Activated CD8-positive, alpha-beta T cell treated with anti-CD3 and anti-CD28 coated beads, Interleukin-2, amount 10 ng/mL, durations not matched to agents 7 days and 5 days (primary cell): ENCODE data around the gene PTPRA. TPM values are rescaled to one million over a fixed set of nuclear protein-coding genes. Genes with fewer than 3 reads are reported as not detected.
A peak's percentile ranks its signal among the peaks of the same experiment; 100 is the strongest.

Experiments used
- ATAC-seq: fragments of 150-1000 bp; cut with Tn5 transposase; one replicate; pipeline ENCODE4 v1.10.0; 2021; ENCODE audit warnings: moderate library complexity
- CTCF ChIA-PET: fragments of 350-600 bp; sonication (Branson Sonifier 250); formaldehyde crosslinking; loops from one replicate; lab custom pipeline; 2021; ENCODE audit warnings: antibody characterized with exemption; lab: Charles Lee
- POLR2A ChIA-PET: fragments of 350-600 bp; sonication (Branson Sonifier 250); formaldehyde crosslinking; loops from one replicate; lab custom pipeline; 2021; ENCODE audit warnings: antibody characterized with exemption; lab: Charles Lee
- DNase-seq: peaks from one replicate; pipeline ENCODE4 v3.0.0-alpha.2; 2020
- H3K27ac Mint-ChIP-seq: one replicate; pipeline ENCODE4 v1.8.0; 2021; ENCODE audit warnings: mild to moderate bottlenecking, mixed read lengths
- H3K27me3 Mint-ChIP-seq: one replicate; pipeline ENCODE4 v1.8.0; 2021; ENCODE audit warnings: low read depth, mixed read lengths
- H3K36me3 Mint-ChIP-seq: one replicate; pipeline ENCODE4 v1.8.0; 2021; ENCODE audit warnings: low read depth, mixed read lengths
- H3K4me1 Mint-ChIP-seq: one replicate; pipeline ENCODE4 v1.8.0; 2021; ENCODE audit warnings: low read depth, mixed read lengths
- H3K4me3 Mint-ChIP-seq: one replicate; pipeline ENCODE4 v1.8.0; 2021; ENCODE audit warnings: mild to moderate bottlenecking, mixed read lengths
- H3K9me3 Mint-ChIP-seq: one replicate; pipeline ENCODE4 v1.8.0; 2022; ENCODE audit warnings: mixed read lengths; ENCODE audit not compliant: insufficient read depth
- total RNA-seq, 2 experiments: library from RNA; stranded (reverse); gene quantifications; one replicate each; pipeline ENCODE4 v1.2.3, GENCODE V29; 2021

Gene PTPRA
- total RNA-seq, 2 experiments from 2014 or later = 58.5 to 60.9 TPM

GRCh38 chr20:3032624-3033023 lies 159.3 kb downstream of the PTPRA start:
- Mint-ChIP-seq H3K36me3 (peaks cover 29% of the 10 kb centered on the region), H3K4me3 (no peak overlapping the region), H3K9me3 (no peaks in the 10 kb centered on the region), H3K27ac (no peak overlapping the region), H3K27me3 (no peaks in the 10 kb centered on the region), H3K4me1 (no peaks in the 10 kb centered on the region)
- ChIA-PET POLR2A (no interaction called here), CTCF (no interaction called here)
- ATAC-seq = no peak
- DNase-seq = no peak

GRCh38 chr20:3037654-3038053 lies 164.4 kb downstream of the PTPRA start:
- CTCF ChIA-PET = no interaction called here
- DNase-seq (no peak), ATAC-seq (no peak)
- H3K36me3 Mint-ChIP-seq = peaks cover 38% of the 10 kb centered on the region
- H3K9me3 Mint-ChIP-seq = no peaks in the 10 kb centered on the region
- POLR2A ChIA-PET = no interaction called here
- H3K4me1 Mint-ChIP-seq = peaks cover 20% of the 10 kb centered on the region
- H3K27me3 Mint-ChIP-seq = no peaks in the 10 kb centered on the region
- no peak overlapping the region for H3K4me3 Mint-ChIP-seq
- H3K27ac Mint-ChIP-seq = no peak overlapping the region

- POLR2A ChIA-PET = no interaction called here
- no peak overlapping the region for H3K4me3 Mint-ChIP-seq
- H3K9me3 Mint-ChIP-seq = no peaks in the 10 kb centered on the region
- H3K36me3 Mint-ChIP-seq = peaks cover 38% of the 10 kb centered on the region
- no peak for ATAC-seq
- no peak overlapping the region for H3K27ac Mint-ChIP-seq
- DNase-seq = no peak
- peaks cover 20% of the 10 kb centered on the region for H3K4me1 Mint-ChIP-seq
- CTCF ChIA-PET = no interaction called here
- no peaks in the 10 kb centered on the region for H3K27me3 Mint-ChIP-seq
These were observed 165.2 kb downstream of the PTPRA start for GRCh38 chr20:3038454-3038853.

- DNase-seq (no peak), ATAC-seq (no peak)
- Mint-ChIP-seq H3K36me3 (peaks cover 36% of the 10 kb centered on the region), H3K9me3 (no peaks in the 10 kb centered on the region), H3K4me1 (peaks cover 20% of the 10 kb centered on the region), H3K27ac (peak overlapping the region; percentile 70), H3K27me3 (no peaks in the 10 kb centered on the region), H3K4me3 (no peak overlapping the region)
- POLR2A ChIA-PET = no interaction called here
- CTCF ChIA-PET = no interaction called here
These were observed 166.1 kb downstream of the PTPRA start for GRCh38 chr20:3039426-3039825.

GRCh38 chr20:3040086-3040485 lies 166.8 kb downstream of the PTPRA start:
- DNase-seq (no peak), ATAC-seq (no peak)
- Mint-ChIP-seq H3K27ac (peak overlapping the region; percentile 70), H3K4me3 (no peak overlapping the region), H3K36me3 (peaks cover 32% of the 10 kb centered on the region), H3K27me3 (no peaks in the 10 kb centered on the region), H3K9me3 (no peaks in the 10 kb centered on the region), H3K4me1 (peaks cover 23% of the 10 kb centered on the region)
- CTCF ChIA-PET = no interaction called here
- POLR2A ChIA-PET = no interaction called here

GRCh38 chr20:3041854-3042409 lies 168.7 kb downstream of the PTPRA start:
- Mint-ChIP-seq H3K27me3 (no peaks in the 10 kb centered on the region), H3K27ac (no peak overlapping the region), H3K4me1 (peaks cover 31% of the 10 kb centered on the region), H3K36me3 (peaks cover 26% of the 10 kb centered on the region), H3K9me3 (no peaks in the 10 kb centered on the region), H3K4me3 (no peak overlapping the region)
- ChIA-PET POLR2A (no interaction called here), CTCF (interaction anchor here (1.0 kb wide), 1 partner anchor 177 kb away, joined by 3 read pairs; no protein-coding TSS in a partner anchor)
- ATAC-seq = no peak
- DNase-seq = no peak

DNA sequence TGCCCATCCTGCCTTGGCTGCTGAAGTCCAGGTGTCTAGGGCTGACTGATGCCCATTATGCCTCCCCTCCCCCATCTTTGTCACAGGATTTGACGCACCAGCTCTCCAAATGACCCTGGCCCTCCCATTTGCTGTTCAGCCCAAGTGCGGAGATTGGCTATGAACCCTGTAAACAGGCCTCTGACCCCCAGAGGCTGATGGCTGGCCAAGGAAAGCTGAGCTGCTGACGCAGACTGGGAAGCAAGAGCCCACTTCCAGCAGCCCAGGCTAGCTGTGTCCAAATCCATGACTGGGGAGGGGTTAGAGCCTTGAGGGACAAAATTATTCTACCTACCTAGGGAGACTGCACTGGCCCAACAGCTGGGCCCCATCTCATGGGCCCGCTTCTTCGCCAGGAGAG lies 169.3 kb downstream of the PTPRA start:
- H3K27me3 Mint-ChIP-seq = no peaks in the 10 kb centered on the region
- CTCF ChIA-PET = interaction anchor here (1.0 kb wide), 1 partner anchor 178 kb away, joined by 3 read pairs; no protein-coding TSS in a partner anchor
- no peak overlapping the region for H3K4me3 Mint-ChIP-seq
- peaks cover 31% of the 10 kb centered on the region for H3K36me3 Mint-ChIP-seq
- DNase-seq (no peak), ATAC-seq (no peak)
- H3K9me3 Mint-ChIP-seq = no peaks in the 10 kb centered on the region
- peaks cover 37% of the 10 kb centered on the region for H3K4me1 Mint-ChIP-seq
- no peak overlapping the region for H3K27ac Mint-ChIP-seq
- POLR2A ChIA-PET = no interaction called here

DNA sequence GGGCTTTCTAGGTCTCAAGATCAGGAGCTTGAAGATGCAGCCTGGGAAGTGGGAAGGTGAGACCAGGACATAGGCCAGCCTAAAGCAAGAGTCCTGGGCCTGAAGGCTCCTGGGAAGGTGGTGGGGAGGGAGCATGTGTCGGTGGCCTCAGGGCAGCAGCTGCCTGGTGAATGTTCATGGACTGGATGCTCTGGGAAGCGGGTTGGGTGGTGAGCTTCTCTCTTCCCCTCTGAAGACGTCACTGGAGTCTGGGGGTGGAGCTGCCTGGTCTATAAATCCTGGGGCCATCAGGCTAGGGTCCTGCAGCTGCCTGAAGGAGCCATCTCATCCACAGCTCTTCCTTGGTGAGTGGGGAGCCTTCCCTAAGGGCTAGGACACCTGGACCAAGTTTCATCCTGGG lies 170.0 kb downstream of the PTPRA start, which contains the start of gene GNRH2:
Gene GNRH2 (plus strand): TSS at position 301 of the 400 bp plus-strand sequence. CDS start 793 bp downstream, outside the sequence.
- no peak within 1 kb of the TSS for H3K27ac Mint-ChIP-seq
- peaks cover 34% of the 10 kb centered on the region for H3K36me3 Mint-ChIP-seq
- CTCF ChIA-PET = no interaction called here
- DNase-seq (no peak), ATAC-seq (no peak)
- POLR2A ChIA-PET = interaction anchor here (0.7 kb wide), 1 partner anchor 169 kb away, joined by 3 read pairs; no protein-coding TSS in a partner anchor
- no peak within 1 kb of the TSS for H3K4me3 Mint-ChIP-seq
- no peaks in the 10 kb centered on the region for H3K9me3 Mint-ChIP-seq
- no peaks in the 10 kb centered on the region for H3K27me3 Mint-ChIP-seq
- peaks cover 39% of the 10 kb centered on the region for H3K4me1 Mint-ChIP-seq

GRCh38 chr20:3044336-3044965 lies 171.2 kb downstream of the PTPRA start:
- H3K27me3 Mint-ChIP-seq = no peaks in the 10 kb centered on the region
- CTCF ChIA-PET = interaction anchor here (1.5 kb wide), 1 partner anchor 10 kb away, joined by 5 read pairs; no protein-coding TSS in a partner anchor
- peak overlapping the region; percentile 76 for H3K4me3 Mint-ChIP-seq
- peaks cover 31% of the 10 kb centered on the region for H3K36me3 Mint-ChIP-seq
- ATAC-seq = no peak
- DNase-seq = no peak
- peaks cover 38% of the 10 kb centered on the region for H3K4me1 Mint-ChIP-seq
- no peaks in the 10 kb centered on the region for H3K9me3 Mint-ChIP-seq
- H3K27ac Mint-ChIP-seq = no peak overlapping the region
- POLR2A ChIA-PET = interaction anchor here (0.5 to 1.1 kb wide), 2 partner anchors 141 to 159 kb away, joined by 3 to 4 read pairs; no protein-coding TSS in a partner anchor

- POLR2A ChIA-PET = interaction anchor here (0.5 to 1.1 kb wide), 3 partner anchors 142 to 205 kb away, joined by 3 to 4 read pairs (median 3); partner anchors contain the start of genes PCED1A and VPS16
- H3K27me3 Mint-ChIP-seq = no peaks in the 10 kb centered on the region
- peak overlapping the region; percentile 76 for H3K4me3 Mint-ChIP-seq
- H3K9me3 Mint-ChIP-seq = no peaks in the 10 kb centered on the region
- H3K4me1 Mint-ChIP-seq = peaks cover 32% of the 10 kb centered on the region
- DNase-seq (peak; percentile 60), ATAC-seq (peak; percentile 1)
- H3K27ac Mint-ChIP-seq = peak overlapping the region; percentile 58
- peaks cover 25% of the 10 kb centered on the region for H3K36me3 Mint-ChIP-seq
- CTCF ChIA-PET = interaction anchor here (1.5 kb wide), 1 partner anchor 9 kb away, joined by 5 read pairs; no protein-coding TSS in a partner anchor
These were observed 171.9 kb downstream of the PTPRA start for GRCh38 chr20:3045042-3045815.

- CTCF ChIA-PET = no interaction called here
- ATAC-seq = peak; percentile 96
- peak within 1 kb of the TSS; percentile 76 for H3K4me3 Mint-ChIP-seq
These were observed 172.8 kb downstream of the PTPRA start, which contains the start of gene MRPS26 for GRCh38 chr20:3045816-3046676. Gene MRPS26, plus strand, starts transcription at chr20:3046052. Its CDS starts 17 bp downstream, at chr20:3046069.

More at GRCh38 chr20:3045816-3046676, 172.8 kb downstream of the PTPRA start, which contains the start of gene MRPS26:
- POLR2A ChIA-PET = interaction anchor here (0.9 kb wide), 1 partner anchor 205 kb away, joined by 3 read pairs; the partner anchor contains the start of genes PCED1A and VPS16
- H3K36me3 Mint-ChIP-seq = peaks cover 28% of the 10 kb centered on the region
- DNase-seq = peak; percentile 86
- H3K9me3 Mint-ChIP-seq = no peaks in the 10 kb centered on the region
- peak within 1 kb of the TSS; percentile 71 for H3K27ac Mint-ChIP-seq
- H3K4me1 Mint-ChIP-seq = peaks cover 33% of the 10 kb centered on the region
- H3K27me3 Mint-ChIP-seq = no peaks in the 10 kb centered on the region
